H1 (cell line): ENCODE results near the gene ROBO2.

Experiments used
- CTCF ChIP-seq, 3 experiments: IDR thresholded peaks; 1 replicate in 2 of 3; 2 replicates in 1 of 3; pipeline versions ENCODE4 v1.5.1 to v1.6.1; 2011; ENCODE audit warnings: low read length in 3 of 3, mild to moderate bottlenecking in 3 of 3, inconsistent platforms in 2 of 3, low read depth in 1 of 3, moderate library complexity in 1 of 3; ENCODE audit not compliant: insufficient read depth in 1 of 3; ENCODE audit errors: control extremely low read depth in 1 of 3
- E2F6 ChIP-seq: IDR thresholded peaks from 2 replicates; pipeline ENCODE4 v1.6.1; 2012; ENCODE audit warnings: inconsistent platforms
- GABPA ChIP-seq: IDR thresholded peaks from 2 replicates; pipeline ENCODE4 v1.6.1; 2011; ENCODE audit warnings: mild to moderate bottlenecking, low read length, moderate library complexity, borderline replicate concordance; ENCODE audit not compliant: insufficient read depth
- JUN ChIP-seq: IDR thresholded peaks from 2 replicates; pipeline ENCODE4 v1.6.1; 2011; ENCODE audit warnings: low read depth, mild to moderate bottlenecking, improper control_type of control experiment, low read length
- POLR2A ChIP-seq, 2 experiments: IDR thresholded peaks; 1 replicate in 1 of 2; 2 replicates in 1 of 2; pipeline ENCODE4 v1.6.1; 2011; ENCODE audit warnings: low read depth in 2 of 2, low read length in 2 of 2, mild to moderate bottlenecking in 2 of 2; ENCODE audit errors: control extremely low read depth in 1 of 2
- RFX5 ChIP-seq: IDR thresholded peaks from 2 replicates; pipeline ENCODE4 v1.6.1; 2011; ENCODE audit warnings: low read depth, low read length, improper control_type of control experiment, borderline replicate concordance
- SP1 ChIP-seq: IDR thresholded peaks from 2 replicates; pipeline ENCODE4 v1.6.1; 2011; ENCODE audit warnings: low read depth, low read length
- SP2 ChIP-seq: IDR thresholded peaks from 2 replicates; pipeline ENCODE4 v1.6.1; 2012; ENCODE audit warnings: mild to moderate bottlenecking, low read length, inconsistent platforms
- SP4 ChIP-seq: IDR thresholded peaks from 2 replicates; pipeline ENCODE4 v1.6.1; 2012; ENCODE audit warnings: low read length, inconsistent platforms
- TAF1 ChIP-seq: IDR thresholded peaks from 2 replicates; pipeline ENCODE4 v1.6.1; 2011; ENCODE audit warnings: mild to moderate bottlenecking, low read depth, low read length
- USF2 ChIP-seq: IDR thresholded peaks from 2 replicates; pipeline ENCODE4 v1.6.1; 2011; ENCODE audit warnings: low read length, improper control_type of control experiment
- ZNF274 ChIP-seq: IDR thresholded peaks from 2 replicates; pipeline ENCODE4 v1.7.0; 2012; ENCODE audit warnings: low read length, borderline replicate concordance; ENCODE audit errors: extremely low read depth

GRCh38 chr3:77449459-77450350, 409.8 kb downstream of the ROBO2 start:
- no peak for TF ChIP-seq POLR2A (IDR thresholded peaks at IDR 0.05; ENCODE audit: control extremely low read depth in 1 of 2, low read depth in 2 of 2, low read length in 2 of 2)
- no peak for TF ChIP-seq USF2
- no peak for TF ChIP-seq JUN
- no peak for TF ChIP-seq E2F6
- no peak for TF ChIP-seq TAF1
- no peak for TF ChIP-seq ZNF274
- TF ChIP-seq SP2 = no peak
- no peak for TF ChIP-seq SP1
- TF ChIP-seq CTCF (IDR thresholded peaks at IDR 0.05; ENCODE audit: control extremely low read depth in 1 of 3, insufficient read depth in 1 of 3, low read depth in 1 of 3, low read length in 3 of 3) = no peak
- no peak for TF ChIP-seq RFX5
- TF ChIP-seq GABPA = no peak
- TF ChIP-seq SP4 = no peak
